K562 (cell line): ENCODE data around the gene EPHA1. TPM values are rescaled to one million over a fixed set of nuclear protein-coding genes. Genes with fewer than 3 reads are reported as not detected.
A peak's percentile ranks its signal among the peaks of the same experiment; 100 is the strongest.

Experiments
- ATF2 ChIP-seq: sonication (generic); formaldehyde crosslinking; IDR thresholded peaks from 2 replicates; pipeline ENCODE4 v1.8.1; 2022; ENCODE audit warnings: missing genetic modification reagents
- BCL6 ChIP-seq: fragments of 250-450 bp; sonication (Bioruptor Pico); IDR thresholded peaks from 2 replicates; pipeline ENCODE4 v1.4.0; 2020
- CREB3L1 ChIP-seq: fragments of 450-650 bp; IDR thresholded peaks from 2 replicates; pipeline ENCODE4 v1.6.1; 2014; ENCODE audit warnings: low read depth, mild to moderate bottlenecking, moderate library complexity, borderline replicate concordance
- EHMT2 ChIP-seq: fragments of 450-650 bp; IDR thresholded peaks from 2 replicates; pipeline ENCODE4 v1.6.1; 2018; ENCODE audit warnings: antibody characterized with exemption
- GTF2A2 ChIP-seq: IDR thresholded peaks from 2 replicates; pipeline ENCODE4 v1.6.1; 2016; ENCODE audit warnings: mild to moderate bottlenecking, missing genetic modification characterization, missing compliant biosample characterization
- MLX ChIP-seq, 2 experiments: fragments of 450-650 bp in 1 of 2; sonication (generic) in 1 of 2; formaldehyde crosslinking; conservative IDR thresholded peaks; 2 replicates each; pipeline versions ENCODE4 v1.4.0 to v1.8.1; 2020 to 2022; ENCODE audit warnings: mild to moderate bottlenecking in 1 of 2, missing genetic modification reagents in 1 of 2
- NFE2 ChIP-seq: IDR thresholded peaks from 2 replicates; pipeline ENCODE4 v1.6.1; 2014; ENCODE audit warnings: antibody characterized with exemption, low read depth
- POU5F1 ChIP-seq: fragments of 150-350 bp; IDR thresholded peaks from 2 replicates; pipeline ENCODE4 v1.6.1; 2014; ENCODE audit warnings: borderline replicate concordance, low read length, low read depth, mild to moderate bottlenecking; ENCODE audit not compliant: partially characterized antibody
- RFX1 ChIP-seq: fragments of 450-650 bp; IDR thresholded peaks from 2 replicates; pipeline ENCODE4 v1.6.1; 2016; ENCODE audit warnings: mild to moderate bottlenecking, moderate library complexity
- SMC3 ChIP-seq: conservative IDR thresholded peaks from 2 replicates; pipeline ENCODE4 v1.6.1; 2011; ENCODE audit warnings: low read depth, low read length, improper control_type of control experiment; ENCODE audit not compliant: insufficient read depth
- SUPT5H ChIP-seq: fragments of 450-650 bp; IDR thresholded peaks from 2 replicates; pipeline ENCODE4 v1.6.1; 2016
- THAP12 ChIP-seq: fragments of 250-450 bp; sonication (Bioruptor Pico); IDR thresholded peaks from 2 replicates; pipeline ENCODE4 v1.9.0; 2021; ENCODE audit warnings: mild to moderate bottlenecking, inconsistent platforms
- ZBTB34 ChIP-seq: fragments of 250-450 bp; sonication (Bioruptor Pico); IDR thresholded peaks from 2 replicates; pipeline ENCODE4 v1.8.0; 2021; ENCODE audit warnings: mild to moderate bottlenecking, moderate library complexity
- ZHX1 ChIP-seq: fragments of 150-350 bp; conservative IDR thresholded peaks from 2 replicates; pipeline ENCODE4 v1.6.1; 2014; ENCODE audit warnings: low read length
- ZKSCAN3 ChIP-seq: fragments of 250-450 bp; sonication (Bioruptor Pico); IDR thresholded peaks from 2 replicates; pipeline ENCODE4 v1.4.0; 2020
- ZNF75A ChIP-seq: fragments of 450-650 bp; formaldehyde crosslinking; IDR thresholded peaks from 2 replicates; pipeline ENCODE4 v1.4.0; 2020; ENCODE audit warnings: mild to moderate bottlenecking
- ZNF76 ChIP-seq: fragments of 250-450 bp; sonication (Bioruptor Pico); IDR thresholded peaks from 2 replicates; pipeline ENCODE4 v1.4.0; 2020; ENCODE audit warnings: mild to moderate bottlenecking, moderate library complexity, borderline replicate concordance
- polyA plus RNA-seq, 8 experiments: library from polyadenylated mRNA; depleted of rRNA in 4 of 8; stranded (reverse) in 5 of 8; unstranded in 3 of 8; fragments of >200 nt; fragmentation: Nextera tagmentation in 2 of 8; fragmentation: Illumina TruSeq in 1 of 8; extraction: Ambion mirVana in 2 of 8; extraction: Trizol in 1 of 8; gene quantifications; 2 replicates each; pipeline versions ENCODE4 v1.2.1 to v1.2.3, GENCODE V29; 2011 to 2014; ENCODE audit warnings: inconsistent platforms in 1 of 8, missing spikeins in 1 of 8
- total RNA-seq, 7 experiments: library from RNA; depleted of rRNA in 6 of 7; stranded (reverse); fragments of >200 nt in 6 of 7; fragmentation: Illumina TruSeq in 2 of 7; extraction: Trizol in 2 of 7; gene quantifications; 2 replicates each; pipeline versions ENCODE4 v1.2.1 to v1.2.3, GENCODE V29; 2011 to 2021; ENCODE audit warnings: low replicate concordance in 1 of 7

The EPHA1 gene
- total and polyA plus RNA-seq, 9 of the 15 experiments (the other 6 are each of a cell fraction or from before 2014, with no cell fraction given) = 0.22 to 0.57 (median 0.32) TPM; not detected in 6

GRCh38 chr7:143369678-143370651 lies 38.7 kb downstream of the EPHA1 start (continued):
- TF ChIP-seq THAP12 (CRISPR knock-in tag) = no peak
- no peak for TF ChIP-seq MLX (CRISPR knock-in tag; conservative IDR thresholded peaks at IDR 0.05)
- no peak for TF ChIP-seq ATF2 (CRISPR knock-in tag)
- no peak for TF ChIP-seq EHMT2
- no peak for TF ChIP-seq ZBTB34 (CRISPR knock-in tag)
- TF ChIP-seq SUPT5H = no peak
- TF ChIP-seq ZNF75A (CRISPR knock-in tag) = peak; percentile 92
- TF ChIP-seq SMC3 = no peak
- peak; percentile 93 for TF ChIP-seq BCL6 (CRISPR knock-in tag)
- no peak for TF ChIP-seq POU5F1
- no peak for TF ChIP-seq CREB3L1
- TF ChIP-seq ZKSCAN3 (CRISPR knock-in tag) = peak; percentile 86
- TF ChIP-seq ZHX1 = no peak
- peak; percentile 99 for TF ChIP-seq ZNF76 (CRISPR knock-in tag)
- TF ChIP-seq NFE2 = no peak
- no peak for TF ChIP-seq RFX1
- peak; percentile 92 for TF ChIP-seq GTF2A2 (tag)
